Body of pancreas (tissue), 4 donors: ENCODE data around the gene TSPO2.

Experiments
- POLR2A ChIP-seq, 3 donors: fragments of 450-650 bp; IDR thresholded peaks; one replicate each; pipeline ENCODE4 v1.6.1; 2016; ENCODE audit warnings: antibody characterized with exemption in 3 of 3, mild to moderate bottlenecking in 2 of 3
- TF ChIP-seq, protein P1 (sequence below), 7 experiments: fragments of 450-650 bp in 4 of 7; fragments of 200-600 bp in 3 of 7; sonication (generic) in 3 of 7; IDR thresholded peaks; one replicate each; pipeline ENCODE4 v1.5.1; 2016 to 2019; ENCODE audit warnings: antibody characterized with exemption in 7 of 7

DNA sequence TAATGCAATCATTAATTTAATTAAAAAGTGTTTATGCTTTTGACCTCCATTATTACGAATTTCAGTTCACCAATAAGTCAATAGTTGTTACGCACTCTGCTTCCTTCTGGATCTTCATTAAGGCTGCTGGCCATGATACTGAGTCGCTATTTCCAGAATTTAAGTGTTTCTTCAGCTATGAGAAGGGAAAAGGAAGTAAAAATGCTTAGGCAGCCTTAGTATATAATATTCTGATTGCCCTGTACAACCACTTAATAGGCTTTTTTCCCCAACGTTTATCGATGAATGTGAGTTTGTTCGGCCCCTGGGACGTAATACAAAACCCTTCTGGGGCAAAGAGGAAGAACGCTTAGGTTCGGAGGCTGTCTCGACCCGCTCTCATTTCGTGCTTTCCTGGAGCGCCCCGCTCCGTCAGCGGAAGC lies 29.2 kb downstream of the TSPO2 start:
- TF ChIP-seq, protein P1, sequence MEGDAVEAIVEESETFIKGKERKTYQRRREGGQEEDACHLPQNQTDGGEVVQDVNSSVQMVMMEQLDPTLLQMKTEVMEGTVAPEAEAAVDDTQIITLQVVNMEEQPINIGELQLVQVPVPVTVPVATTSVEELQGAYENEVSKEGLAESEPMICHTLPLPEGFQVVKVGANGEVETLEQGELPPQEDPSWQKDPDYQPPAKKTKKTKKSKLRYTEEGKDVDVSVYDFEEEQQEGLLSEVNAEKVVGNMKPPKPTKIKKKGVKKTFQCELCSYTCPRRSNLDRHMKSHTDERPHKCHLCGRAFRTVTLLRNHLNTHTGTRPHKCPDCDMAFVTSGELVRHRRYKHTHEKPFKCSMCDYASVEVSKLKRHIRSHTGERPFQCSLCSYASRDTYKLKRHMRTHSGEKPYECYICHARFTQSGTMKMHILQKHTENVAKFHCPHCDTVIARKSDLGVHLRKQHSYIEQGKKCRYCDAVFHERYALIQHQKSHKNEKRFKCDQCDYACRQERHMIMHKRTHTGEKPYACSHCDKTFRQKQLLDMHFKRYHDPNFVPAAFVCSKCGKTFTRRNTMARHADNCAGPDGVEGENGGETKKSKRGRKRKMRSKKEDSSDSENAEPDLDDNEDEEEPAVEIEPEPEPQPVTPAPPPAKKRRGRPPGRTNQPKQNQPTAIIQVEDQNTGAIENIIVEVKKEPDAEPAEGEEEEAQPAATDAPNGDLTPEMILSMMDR (IDR thresholded peaks at IDR 0.05) = no peak
- TF ChIP-seq POLR2A (IDR thresholded peaks at IDR 0.05) = no peak
